GM12875 (cell line): ENCODE data around the gene DHCR7.

Experiments used
- H3K4me3 ChIP-seq: one replicate; pipeline ENCODE4 v1.5.1; 2011; ENCODE audit warnings: low read depth, low read length, control low read depth
- CTCF ChIP-seq: IDR thresholded peaks from 2 replicates; pipeline ENCODE4 v1.5.1; 2011; ENCODE audit warnings: low read depth, mild to moderate bottlenecking, control low read depth, inconsistent platforms, low read length, moderate library complexity, borderline replicate concordance; ENCODE audit not compliant: insufficient read depth

The DHCR7 gene

DNA sequence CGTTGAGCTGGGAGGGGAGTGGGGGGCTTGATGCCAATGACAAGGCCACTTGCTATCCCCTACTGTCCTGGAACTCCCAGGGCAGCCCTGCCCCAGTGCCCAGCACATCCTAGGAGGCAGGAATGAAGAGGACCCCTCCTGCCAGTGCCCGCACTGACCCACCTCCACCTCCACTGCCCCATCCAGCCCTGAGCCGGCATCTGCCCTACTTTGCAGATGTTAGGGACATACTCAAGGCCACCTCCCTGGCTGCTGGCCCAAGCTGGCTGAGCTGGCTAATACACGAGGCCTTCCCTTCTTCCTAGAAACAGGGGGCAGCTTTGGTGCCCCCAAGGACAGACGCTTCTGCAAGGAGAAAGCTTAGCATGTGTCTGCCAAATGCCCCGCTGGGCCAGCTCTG lies 10.8 kb downstream of the DHCR7 start:
- H3K4me3 ChIP-seq, result no peak overlapping the region
- TF ChIP-seq CTCF, result no peak

- H3K4me3 ChIP-seq, result no peak overlapping the region
- TF ChIP-seq CTCF, result no peak
Observed at GRCh38 chr11:71436861-71437260, 11.3 kb downstream of the DHCR7 start.

- TF ChIP-seq CTCF, result no peak
- no peak overlapping the region for H3K4me3 ChIP-seq
Observed at GRCh38 chr11:71435278-71435951, 12.8 kb downstream of the DHCR7 start.

GRCh38 chr11:71434576-71435130 lies 13.5 kb downstream of the DHCR7 start:
- H3K4me3 ChIP-seq, result no peak overlapping the region
- no peak for TF ChIP-seq CTCF

- no peak overlapping the region for H3K4me3 ChIP-seq
- no peak for TF ChIP-seq CTCF
Observed at GRCh38 chr11:71433648-71434450, 14.3 kb downstream of the DHCR7 start.

- no peak overlapping the region for H3K4me3 ChIP-seq
- TF ChIP-seq CTCF, result no peak
Observed at GRCh38 chr11:71432761-71433647, 15.2 kb downstream of the DHCR7 start.
